HuH-7.5 (cell line): ENCODE data around the gene ZNF543.
"Not testable (repeated sequence)": the region's sequence is repeated elsewhere in the genome, so short reads cannot be mapped to it uniquely, and the experiment has no call there.

ENCODE experiments used
- DNase-seq: peaks from one replicate; pipeline ENCODE4 v3.0.0; 2011; ENCODE audit warnings: low spot score

The ZNF543 gene

DNA sequence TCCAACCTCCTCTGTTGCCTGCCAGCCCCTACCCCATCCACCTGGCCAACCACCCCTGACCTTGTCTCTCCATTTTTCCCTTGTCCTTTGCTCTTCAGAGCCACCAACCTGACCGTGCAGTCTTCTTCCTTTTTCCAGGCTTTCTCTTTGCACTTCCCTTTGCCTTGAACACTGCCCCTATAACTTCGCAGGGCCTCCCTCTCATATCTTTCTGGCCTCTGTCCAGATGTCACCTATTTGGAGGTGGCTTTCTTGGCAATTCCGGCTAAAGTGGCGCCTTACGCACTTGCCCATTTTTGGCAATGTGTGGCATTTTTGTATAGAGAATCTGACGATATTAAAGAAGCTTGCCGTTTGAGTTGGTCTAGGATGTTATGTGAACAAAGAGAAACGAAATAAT, 844 bp downstream of the ZNF543 start:
- DNase-seq, result no peak

GRCh38 chr19:57321751-57322150, 1.5 kb downstream of the ZNF543 start:
- DNase-seq, result no peak

DNA sequence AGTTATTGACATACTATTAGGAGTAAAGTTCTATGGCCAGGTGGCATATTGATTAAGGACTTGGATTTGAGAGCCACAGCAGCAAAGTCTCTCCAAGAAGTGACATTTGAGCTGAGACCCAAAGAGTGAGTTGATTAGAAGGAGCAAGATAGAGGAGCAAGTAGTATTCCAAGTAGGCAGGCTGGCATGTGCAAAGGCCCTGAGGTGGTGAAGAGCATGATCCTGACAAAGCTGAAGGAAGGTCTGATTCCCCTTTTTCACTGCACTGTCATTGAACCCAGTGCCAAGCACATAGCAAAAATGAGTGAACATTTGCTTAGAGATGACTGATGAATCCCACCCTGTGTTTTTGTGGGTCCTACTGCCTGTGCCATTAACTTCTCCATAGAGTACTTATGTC, 4.7 kb downstream of the ZNF543 start:
- DNase-seq, result no peak

DNA sequence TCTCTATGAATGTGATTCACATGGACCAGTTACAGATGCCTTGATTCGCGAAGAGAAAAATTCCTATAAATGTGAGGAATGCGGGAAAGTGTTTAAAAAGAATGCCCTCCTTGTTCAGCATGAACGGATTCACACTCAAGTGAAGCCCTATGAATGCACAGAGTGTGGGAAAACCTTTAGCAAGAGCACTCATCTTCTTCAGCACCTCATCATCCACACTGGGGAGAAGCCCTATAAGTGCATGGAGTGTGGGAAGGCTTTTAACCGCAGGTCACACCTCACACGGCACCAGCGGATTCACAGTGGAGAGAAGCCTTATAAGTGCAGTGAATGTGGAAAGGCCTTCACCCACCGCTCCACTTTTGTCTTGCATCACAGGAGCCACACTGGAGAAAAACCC, 7.7 kb downstream of the ZNF543 start:
- no peak for DNase-seq

- DNase-seq, result no peak
Observed at GRCh38 chr19:57334191-57334590, 13.9 kb downstream of the ZNF543 start.

DNA sequence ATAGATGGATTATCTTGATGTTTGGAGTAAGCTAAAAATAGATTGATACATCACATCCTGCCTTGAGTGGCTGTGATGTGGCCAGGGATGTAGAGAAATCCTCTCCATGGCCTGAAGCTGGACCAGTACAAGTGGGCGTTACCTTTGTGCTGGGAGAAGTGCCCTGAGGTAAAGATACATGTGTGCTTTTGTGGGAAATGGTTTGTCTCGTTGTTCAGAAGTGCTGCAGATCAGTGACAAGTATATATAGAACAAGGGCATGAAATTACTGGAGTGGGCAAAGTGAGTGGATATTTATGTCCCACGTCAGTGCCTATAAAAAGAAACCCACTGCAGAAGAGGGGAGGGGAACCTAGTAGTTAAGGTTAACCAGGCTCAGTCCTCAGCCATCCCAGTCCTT, 18.6 kb downstream of the ZNF543 start:
- no peak for DNase-seq

GRCh38 chr19:57342582-57342981, 22.3 kb downstream of the ZNF543 start:
- no peak for DNase-seq

GRCh38 chr19:57348136-57348535, 27.9 kb downstream of the ZNF543 start:
- DNase-seq, result no peak

DNA sequence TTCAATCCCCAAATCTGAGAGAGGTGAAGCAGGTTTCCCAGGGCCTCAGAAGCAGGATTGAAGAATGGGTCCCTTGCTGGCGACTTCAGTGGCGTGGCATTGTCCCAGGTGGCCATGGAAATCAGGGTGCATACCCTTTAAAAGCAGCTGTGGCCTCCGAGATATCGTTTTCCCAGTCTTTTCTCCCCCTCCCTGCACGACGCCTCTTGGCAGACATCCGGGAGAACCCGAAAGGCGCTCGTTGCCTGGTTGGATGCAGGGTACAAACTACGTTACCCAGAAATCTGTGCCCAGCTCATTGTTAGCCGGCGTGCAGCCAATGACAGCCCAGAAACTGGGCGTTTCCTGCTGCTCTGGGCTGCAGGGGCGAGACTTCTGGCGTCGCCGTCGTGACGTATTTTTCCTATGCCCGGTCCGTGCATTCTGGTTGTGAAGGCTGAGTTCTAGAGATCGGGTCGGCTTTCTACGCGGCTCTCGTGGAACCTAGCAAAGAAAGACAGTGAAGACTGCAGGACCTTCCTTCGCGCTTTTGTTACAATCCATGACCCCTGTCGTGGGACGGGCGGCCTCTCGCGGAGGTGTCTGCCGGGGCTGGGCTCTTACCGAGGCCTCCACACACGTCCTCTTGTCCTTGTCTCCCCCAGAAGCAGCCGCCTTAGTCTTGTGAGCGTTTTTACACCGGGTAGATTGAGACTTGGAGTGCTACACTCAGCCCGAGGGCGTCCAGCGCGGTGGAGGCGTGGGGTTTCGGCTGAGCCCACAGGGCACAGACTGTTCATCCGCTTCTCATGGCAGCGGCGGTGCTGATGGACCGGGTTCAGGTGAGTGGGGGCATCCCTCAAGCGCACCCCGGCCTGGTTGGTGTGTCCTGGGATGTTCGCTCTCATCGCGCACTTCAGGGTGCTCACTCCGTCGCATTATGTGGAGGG, 30.9 kb downstream of the ZNF543 start, which contains the start of gene ZNF304:
Gene ZNF304, plus strand, starts transcription at position 395 of the 929 bp plus-strand sequence. Its CDS starts 394 bp downstream, at position 789.
- peak; percentile 89 for DNase-seq

DNA sequence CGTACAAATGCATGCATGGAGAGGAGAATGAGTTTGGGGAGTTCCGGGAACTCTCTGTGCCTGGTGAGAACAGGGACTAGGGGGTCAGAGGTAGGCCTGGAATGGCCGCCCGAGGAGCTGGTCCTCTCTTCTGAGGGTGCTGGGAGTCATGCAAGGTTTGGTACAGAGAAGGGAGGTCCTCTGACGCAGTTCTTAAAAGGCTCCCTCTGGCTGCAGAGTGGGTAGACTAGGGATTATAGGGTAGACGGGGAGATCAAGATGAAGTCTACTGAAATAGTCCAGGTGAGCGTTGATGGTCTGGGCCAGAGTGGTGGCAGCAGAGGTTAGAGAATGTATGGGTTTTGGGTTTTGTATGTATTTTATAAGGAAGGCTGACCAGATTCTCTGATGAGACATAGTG, 31.6 kb downstream of the ZNF543 start:
- no peak for DNase-seq

GRCh38 chr19:57355916-57356315, 35.6 kb downstream of the ZNF543 start:
- no peak for DNase-seq

DNA sequence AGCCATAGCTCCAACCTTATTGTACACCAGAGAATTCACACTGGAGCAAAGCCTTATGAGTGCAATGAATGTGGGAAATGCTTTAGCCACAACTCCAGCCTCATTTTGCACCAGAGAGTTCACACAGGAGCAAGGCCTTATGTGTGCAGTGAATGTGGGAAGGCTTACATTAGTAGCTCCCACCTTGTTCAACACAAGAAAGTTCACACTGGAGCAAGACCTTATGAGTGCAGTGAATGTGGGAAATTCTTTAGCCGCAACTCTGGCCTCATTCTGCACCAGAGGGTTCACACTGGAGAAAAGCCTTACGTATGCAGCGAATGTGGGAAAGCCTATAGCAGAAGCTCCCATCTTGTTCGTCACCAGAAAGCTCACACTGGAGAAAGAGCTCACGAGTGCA, 37.1 kb downstream of the ZNF543 start:
- DNase-seq, result no peak

- DNase-seq, result no peak
Observed at GRCh38 chr19:57359300-57359699, 39.0 kb downstream of the ZNF543 start.

GRCh38 chr19:57362419-57362818, 42.1 kb downstream of the ZNF543 start:
- DNase-seq, result no peak

DNA sequence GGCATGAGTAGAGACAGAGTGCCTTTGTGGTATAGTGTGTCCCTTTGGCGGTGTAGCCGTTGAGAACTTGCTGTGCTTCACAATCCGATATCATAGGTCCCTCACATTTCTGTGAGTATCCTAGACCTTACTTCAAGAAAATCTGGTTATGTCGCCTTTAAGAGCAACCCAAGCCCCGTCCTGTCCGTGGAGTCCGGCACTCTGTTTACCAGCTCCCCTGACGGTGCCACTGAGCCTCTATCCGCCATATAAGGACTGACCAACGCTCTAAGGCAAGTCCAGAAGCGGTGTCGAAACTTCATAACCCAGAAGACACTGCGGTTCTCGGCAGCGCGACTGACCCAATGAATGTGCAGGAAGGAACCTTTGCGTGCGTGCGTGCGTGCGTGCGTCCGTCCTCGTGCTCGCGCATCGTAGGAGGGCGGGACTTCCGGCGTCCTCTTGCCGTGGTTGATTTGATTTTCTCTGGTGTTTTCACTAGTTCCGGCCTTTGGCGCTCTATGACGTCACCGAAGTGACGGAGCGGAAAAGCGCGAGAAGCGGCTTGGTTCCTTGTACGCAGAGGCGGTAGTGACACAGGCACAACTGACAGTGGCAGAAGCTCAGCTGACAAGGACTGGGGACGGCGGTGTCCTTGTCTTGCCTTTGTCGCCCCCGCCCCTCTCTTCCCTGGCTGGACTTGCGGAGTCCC, 42.9 kb downstream of the ZNF543 start, which contains the start of the genes TRAPPC2B and ZNF547:
Gene TRAPPC2B, plus strand, starts transcription at position 555 of the 691 bp plus-strand sequence. CDS start 1,283 bp downstream, outside the sequence.
Gene ZNF547, plus strand, starts transcription at position 555 of the 691 bp plus-strand sequence. CDS start 5,005 bp downstream, outside the sequence.
- DNase-seq, result peak; percentile 86

- DNase-seq, result no peak
Observed at GRCh38 chr19:57363688-57364181, 43.5 kb downstream of the ZNF543 start.

DNA sequence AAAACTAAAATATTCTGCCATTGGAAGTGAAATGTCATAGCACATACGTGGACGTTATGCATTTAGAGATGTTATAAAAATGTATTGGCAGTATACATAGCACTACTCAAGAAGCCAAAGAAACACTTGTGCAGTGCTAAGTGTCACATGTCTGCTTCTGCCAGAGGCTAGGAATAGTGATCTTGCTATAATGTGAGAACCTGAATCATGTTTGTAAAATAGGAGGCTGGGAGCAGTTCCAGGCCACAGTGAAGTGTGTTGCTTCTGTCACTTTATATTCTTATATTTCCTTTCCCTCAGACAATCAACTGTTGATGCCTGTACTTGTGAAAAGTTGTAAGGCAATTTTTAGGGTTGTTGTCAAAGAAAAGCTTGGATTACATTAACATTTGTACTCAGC, 46.5 kb downstream of the ZNF543 start:
- no peak for DNase-seq

DNA sequence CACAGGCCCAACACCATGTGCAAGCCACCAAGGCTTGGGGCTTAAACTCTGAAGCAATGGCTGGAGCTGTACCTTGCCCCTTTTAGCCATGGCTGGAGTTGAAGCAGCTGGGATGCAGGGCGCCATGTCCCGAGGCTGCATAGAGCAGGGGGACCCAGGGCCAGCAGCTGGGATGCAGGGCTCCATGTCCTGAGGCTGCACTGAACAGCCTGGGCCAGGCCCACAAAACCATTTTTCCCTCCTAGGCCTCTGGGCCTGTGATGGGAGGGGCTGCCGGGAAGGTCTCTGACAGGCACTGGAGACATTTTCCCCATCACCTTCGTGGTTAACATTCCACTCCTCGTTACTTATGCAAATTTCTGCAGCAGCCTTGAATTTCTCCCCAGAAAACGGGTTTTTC, 53.9 kb downstream of the ZNF543 start:
- DNase-seq, result no peak

DNA sequence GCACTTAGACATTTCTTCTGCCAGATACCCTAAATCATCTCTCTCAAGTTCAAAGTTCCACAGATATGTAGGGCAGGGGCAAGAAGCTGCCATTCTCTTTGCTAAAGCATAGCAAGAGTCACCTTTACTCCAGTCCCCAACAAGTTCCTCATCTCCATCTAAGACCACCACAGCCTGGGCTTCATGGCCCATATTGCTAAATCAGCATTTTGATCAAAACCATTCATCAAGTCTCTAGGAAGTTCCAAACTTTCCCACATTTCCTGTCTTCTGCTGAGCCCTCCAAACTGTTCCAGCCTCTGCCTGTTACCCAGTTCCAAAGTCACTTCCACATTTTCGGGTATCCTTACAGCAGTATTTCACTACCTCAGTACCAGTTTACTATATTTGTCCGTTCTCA, 54.4 kb downstream of the ZNF543 start:
- DNase-seq, result not testable (repeated sequence)

- no peak for DNase-seq
Observed at GRCh38 chr19:57376151-57376550, 55.9 kb downstream of the ZNF543 start.

GRCh38 chr19:57377498-57378146, 57.4 kb downstream of the ZNF543 start:
- no peak for DNase-seq
